Urinary bladder (tissue), 4 donors: ENCODE results near the gene PRICKLE2. TPM values are rescaled to one million over a fixed set of nuclear protein-coding genes. Genes with fewer than 3 reads are reported as not detected.

Experiments used
- DNase-seq: peaks from one replicate; pipeline ENCODE4 v3.0.0-alpha.2; 2015; ENCODE audit errors: extremely low spot score
- H3K27ac ChIP-seq: one replicate; pipeline ENCODE4 v1.5.1; 2013; ENCODE audit warnings: low read depth, mild to moderate bottlenecking, moderate library complexity
- H3K36me3 ChIP-seq: one replicate; pipeline ENCODE4 v1.6.1; 2013; ENCODE audit warnings: mild to moderate bottlenecking, moderate library complexity; ENCODE audit not compliant: insufficient read depth
- H3K4me1 ChIP-seq: one replicate; pipeline ENCODE4 v1.6.1; 2013; ENCODE audit warnings: mild to moderate bottlenecking, moderate library complexity; ENCODE audit not compliant: insufficient read depth
- H3K4me3 ChIP-seq: one replicate; pipeline ENCODE4 v1.5.1; 2013; ENCODE audit warnings: low read depth, low read length
- WGBS: extraction: QIAGEN DNeasy Blood & Tissue Kit; methylation state at CpG from one replicate; pipeline ENCODE4 v1.1.7; 2013; 5-methylcytosine and 5-hydroxymethylcytosine counted together
- polyA plus RNA-seq: library from polyadenylated mRNA; stranded (reverse); fragments of 200-250 nt; gene quantifications from one replicate; pipeline ENCODE4 v1.2.3, GENCODE V29; 2013
- small RNA-seq: library from RNA; depleted of rRNA; stranded (forward); fragments of <200 nt; gene quantifications from one replicate; pipeline ENCODE3, GENCODE V24; 2014
- total RNA-seq: library from RNA; depleted of rRNA; stranded (reverse); fragments of >200 nt; gene quantifications from one replicate; pipeline ENCODE4 v1.2.3, GENCODE V29; 2014
- donor health status: healthy with polysubstance abuse.
- donor health status: healthy.

The PRICKLE2 gene
- total and polyA plus RNA-seq, 2 donors = 22.4 to 89.7 TPM

GRCh38 chr3:64053117-64053516 lies 172.1 kb downstream of the PRICKLE2 start:
- Histone ChIP-seq H3K36me3 (no peaks in the 10 kb centered on the region), H3K4me1 (no peaks in the 10 kb centered on the region), H3K4me3 (no peak overlapping the region), H3K27ac (no peak overlapping the region)
- no peak for DNase-seq

DNA sequence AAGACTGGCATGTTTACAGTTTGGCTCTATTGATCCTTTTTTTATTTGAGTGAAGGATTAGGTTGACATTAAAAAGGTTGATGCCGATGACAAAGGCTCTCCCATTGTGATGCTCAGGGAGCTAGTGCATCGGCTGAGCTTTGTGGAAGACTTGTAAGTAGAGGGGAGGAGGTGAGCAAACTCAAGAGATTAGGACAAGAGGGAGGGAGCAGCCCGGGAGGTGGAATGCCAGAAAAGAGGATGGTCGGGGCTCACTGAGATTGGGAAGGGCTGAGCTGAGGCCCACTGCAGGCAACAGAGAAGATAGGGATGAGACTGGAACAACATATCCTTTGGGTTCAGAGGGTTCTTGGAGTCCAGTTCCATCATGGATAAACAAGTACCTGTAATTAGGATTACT lies 175.4 kb downstream of the PRICKLE2 start:
- DNase-seq = no peak
- H3K27ac ChIP-seq = no peak overlapping the region
- no peaks in the 10 kb centered on the region for H3K36me3 ChIP-seq
- no peaks in the 10 kb centered on the region for H3K4me1 ChIP-seq
- WGBS = 73% methylated on average over 4 of the region's 4 CpGs
- H3K4me3 ChIP-seq = no peak overlapping the region

- no peak overlapping the region for H3K27ac ChIP-seq
- 91% methylated on average over 3 of the region's 3 CpGs for WGBS
- DNase-seq = no peak
- no peaks in the 10 kb centered on the region for H3K4me1 ChIP-seq
- H3K4me3 ChIP-seq = no peak overlapping the region
- no peaks in the 10 kb centered on the region for H3K36me3 ChIP-seq
Observed at GRCh38 chr3:64049136-64049535, 176.1 kb downstream of the PRICKLE2 start.

GRCh38 chr3:64048631-64049061 lies 176.6 kb downstream of the PRICKLE2 start:
- Histone ChIP-seq H3K4me1 (no peaks in the 10 kb centered on the region), H3K27ac (no peak overlapping the region), H3K36me3 (no peaks in the 10 kb centered on the region), H3K4me3 (no peak overlapping the region)
- no peak for DNase-seq
- 63% methylated on average over 3 of the region's 3 CpGs for WGBS

DNA sequence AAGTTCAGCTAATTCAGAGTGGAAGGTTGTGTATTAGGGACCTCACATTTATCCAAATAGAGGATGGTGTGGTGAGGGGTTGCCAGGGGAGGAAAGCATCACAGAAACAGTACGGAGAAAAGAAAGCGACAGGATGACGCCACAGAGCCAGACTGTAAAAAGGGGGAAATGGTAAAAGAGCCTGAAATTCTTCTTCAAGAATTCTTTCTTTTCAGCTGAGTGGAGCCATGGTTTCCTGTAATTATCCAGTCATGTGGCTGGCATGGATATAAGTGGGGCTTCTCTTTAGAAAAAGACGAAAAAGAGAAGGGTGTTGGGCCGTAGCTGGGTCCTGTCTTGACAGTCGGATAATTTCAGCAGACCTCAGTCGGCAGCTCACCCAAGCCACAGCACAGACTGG lies 177.5 kb downstream of the PRICKLE2 start:
- Histone ChIP-seq H3K36me3 (no peaks in the 10 kb centered on the region), H3K4me3 (no peak overlapping the region), H3K4me1 (no peaks in the 10 kb centered on the region), H3K27ac (no peak overlapping the region)
- 78% methylated on average over 7 of the region's 7 CpGs for WGBS
- no peak for DNase-seq

DNA sequence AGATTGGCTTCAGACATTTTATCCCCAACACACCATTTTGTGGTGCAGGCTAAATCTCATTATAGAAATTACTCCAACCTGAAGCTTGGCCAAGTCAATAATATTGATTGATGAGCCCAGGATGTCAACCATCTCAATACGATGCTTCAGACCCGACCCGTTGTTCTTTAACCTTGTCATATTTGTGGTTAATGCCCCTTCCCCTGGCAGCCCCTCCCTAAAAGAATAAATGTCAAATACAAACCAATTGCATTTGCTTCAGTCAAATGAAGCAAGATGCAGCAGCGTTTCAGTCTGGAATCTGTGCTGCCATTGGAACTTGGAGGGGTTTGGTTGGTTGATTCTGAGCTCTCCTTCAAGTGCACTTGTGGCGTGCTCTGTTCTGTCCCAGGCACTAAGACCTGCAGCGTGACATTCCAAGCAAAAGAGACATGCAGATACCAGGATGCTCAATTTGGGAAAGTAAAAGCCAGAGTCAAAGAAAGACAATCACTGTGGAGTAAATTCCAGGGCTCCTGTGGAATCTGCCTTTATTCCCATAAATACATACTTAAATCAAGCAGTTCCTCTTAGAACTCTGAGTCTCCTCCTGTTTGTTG lies 178.2 kb downstream of the PRICKLE2 start:
- no peak overlapping the region for H3K4me3 ChIP-seq
- DNase-seq = no peak
- H3K27ac ChIP-seq = no peak overlapping the region
- no peaks in the 10 kb centered on the region for H3K4me1 ChIP-seq
- WGBS = 59% methylated on average over 6 of the region's 6 CpGs
- H3K36me3 ChIP-seq = no peaks in the 10 kb centered on the region

DNA sequence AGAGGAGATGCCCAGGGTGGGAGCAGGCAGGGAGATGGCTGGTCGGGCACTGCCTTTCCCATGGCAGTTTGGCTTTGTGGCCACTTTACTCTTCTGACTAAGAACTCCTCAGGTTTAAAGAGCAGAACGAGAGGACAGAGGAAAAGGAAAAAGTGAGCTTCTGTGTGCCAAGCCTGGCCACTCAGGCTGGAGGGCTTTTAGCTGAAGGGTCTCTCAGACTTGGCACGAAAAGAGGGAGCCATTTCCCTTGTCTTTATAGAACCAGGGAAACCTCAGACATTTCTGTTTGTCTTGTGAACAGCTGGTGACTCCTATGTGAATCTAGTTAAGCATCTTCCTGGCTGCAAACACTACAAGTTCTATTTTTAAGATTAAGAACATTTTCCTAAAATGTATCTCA lies 178.7 kb downstream of the PRICKLE2 start:
- no peak for DNase-seq
- H3K36me3 ChIP-seq = no peaks in the 10 kb centered on the region
- H3K27ac ChIP-seq = no peak overlapping the region
- H3K4me3 ChIP-seq = no peak overlapping the region
- no peaks in the 10 kb centered on the region for H3K4me1 ChIP-seq
- WGBS = 71% methylated on average over 3 of the region's 3 CpGs

DNA sequence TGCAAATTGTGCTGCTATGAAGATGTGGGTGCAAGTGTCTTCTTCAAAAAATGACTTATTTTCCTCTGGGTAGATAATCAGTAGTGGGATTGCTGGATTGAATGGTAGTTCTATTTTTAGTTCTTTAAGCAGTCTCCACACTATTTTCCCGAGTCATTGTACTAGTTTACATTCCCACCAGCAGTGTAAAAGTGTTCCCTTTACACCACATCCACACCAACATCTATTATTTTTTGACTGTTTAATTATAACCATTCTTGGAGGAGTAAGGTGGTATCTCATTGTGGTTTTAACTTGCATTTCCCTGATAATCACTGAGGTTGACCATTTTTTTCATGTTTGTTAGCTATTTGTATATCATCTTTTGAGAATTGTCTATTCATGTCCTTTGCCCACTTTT lies 182.3 kb downstream of the PRICKLE2 start:
- Histone ChIP-seq H3K27ac (no peak overlapping the region), H3K36me3 (no peaks in the 10 kb centered on the region), H3K4me3 (no peak overlapping the region), H3K4me1 (no peaks in the 10 kb centered on the region)
- 64% methylated on average over 1 of the region's 1 CpG for WGBS
- DNase-seq = no peak

Small RNAs within 50 kb of the gene (small RNA-seq; reads per million reads assigned to genes)
- not detected for gene RF00012

Other genes with a start within 250 kb of the PRICKLE2 start
- gene PSMD6, start 202.0 kb downstream of the PRICKLE2 start, total RNA-seq = 60.9 TPM
- gene PSMD6, start 202.0 kb downstream of the PRICKLE2 start, polyA plus RNA-seq = 78.8 TPM